ENCODE measurements around the gene RECK.

Gene RECK

DNA sequence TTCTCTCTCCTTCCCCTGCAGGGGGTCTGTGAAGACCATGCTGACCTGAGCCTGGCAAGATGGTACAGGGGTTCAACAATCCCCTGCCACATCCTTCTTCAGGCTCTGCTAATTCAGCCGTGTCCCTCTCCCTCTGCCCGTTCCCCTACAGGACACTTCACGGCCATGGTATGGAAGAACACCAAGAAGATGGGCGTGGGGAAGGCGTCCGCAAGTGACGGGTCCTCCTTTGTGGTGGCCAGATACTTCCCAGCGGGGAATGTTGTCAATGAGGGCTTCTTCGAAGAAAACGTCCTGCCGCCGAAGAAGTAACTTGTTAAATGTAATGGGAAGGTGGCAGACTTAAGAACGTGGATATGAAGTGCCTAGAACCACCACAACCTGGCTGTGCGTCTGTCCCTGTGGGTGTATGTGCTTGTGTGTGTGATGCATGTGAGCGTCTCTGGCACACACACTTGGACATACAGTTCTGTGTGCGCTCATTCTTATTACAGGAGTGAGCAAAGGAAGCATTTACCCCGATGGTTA lies 125.6 kb downstream of the RECK start:
- DNase-seq, result no peak

DNA sequence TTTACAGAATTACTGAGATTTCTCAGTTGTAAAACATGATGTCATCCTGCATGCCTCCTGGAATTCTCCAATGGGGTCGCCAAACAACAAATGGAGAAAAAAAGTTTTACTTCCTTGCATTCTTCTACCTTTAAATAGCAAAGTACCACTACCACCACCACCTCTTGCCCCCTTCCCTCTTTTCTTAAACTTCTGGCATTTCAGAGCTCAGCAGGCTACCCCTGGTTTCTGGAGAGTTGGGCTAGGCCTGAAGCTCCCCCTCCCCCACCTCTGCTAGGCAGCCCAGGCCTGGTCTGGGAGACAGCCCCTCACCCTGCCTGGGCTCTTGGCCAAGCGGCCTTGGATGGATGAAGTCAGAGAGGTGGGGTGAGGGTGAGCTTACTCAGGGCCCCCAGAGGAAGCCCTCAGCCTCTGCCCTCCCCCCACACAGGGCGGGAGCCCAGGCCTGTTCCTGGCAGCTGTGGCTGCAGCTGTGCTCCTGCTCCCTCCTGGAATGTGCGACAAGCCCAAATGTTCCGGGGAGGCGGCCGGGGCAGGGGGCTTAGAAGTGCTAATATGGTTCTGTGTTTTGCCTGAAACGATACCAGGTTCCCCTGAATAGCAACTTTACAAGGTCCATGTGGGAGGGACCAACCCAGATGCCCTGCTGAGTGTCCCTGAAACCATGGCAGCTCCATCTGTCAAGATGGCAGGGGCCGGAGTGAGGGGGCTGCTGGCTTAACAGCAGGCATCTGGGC lies 126.5 kb downstream of the RECK start:
- DNase-seq, result no peak

GRCh38 chr9:36163786-36164170 lies 127.1 kb downstream of the RECK start:
- no peak for DNase-seq

DNA sequence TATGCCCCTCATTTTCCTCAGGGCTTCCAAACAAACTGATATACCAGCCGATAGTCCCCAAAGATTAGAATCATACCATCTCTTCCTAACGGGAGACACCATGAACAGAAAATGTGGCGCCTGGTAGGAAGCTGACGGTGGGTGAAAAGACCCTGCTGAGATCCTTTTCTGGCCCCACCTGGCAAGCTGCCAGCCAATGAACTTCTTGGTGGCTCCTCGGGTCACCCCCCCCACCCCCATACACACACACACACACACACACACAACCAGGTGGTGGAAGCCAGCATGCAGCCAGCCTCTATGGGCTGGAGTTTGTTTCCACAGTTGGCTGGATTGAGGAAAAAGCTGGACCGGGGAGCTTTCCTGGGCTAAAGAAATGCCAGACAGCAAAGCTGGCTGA lies 127.7 kb downstream of the RECK start:
- no peak for DNase-seq

GRCh38 chr9:36164989-36165388 lies 128.3 kb downstream of the RECK start:
- DNase-seq, result no peak

DNA sequence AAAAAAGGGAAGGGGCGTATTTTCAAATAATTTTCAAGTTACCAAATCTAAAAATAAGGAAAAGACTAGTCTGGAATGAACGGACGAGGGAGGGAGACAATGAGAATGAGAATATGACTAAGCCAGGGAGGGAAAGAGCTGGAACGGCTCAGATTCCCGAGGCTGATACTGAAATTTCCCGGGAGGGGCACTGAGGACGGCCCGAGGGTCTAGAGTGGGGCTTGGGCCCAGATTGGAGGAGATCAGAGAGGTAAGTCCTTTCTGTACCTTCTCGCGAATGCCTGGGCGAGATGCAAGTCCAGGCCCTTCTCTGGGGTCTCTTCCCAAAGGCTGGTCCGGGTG lies 129.1 kb downstream of the RECK start:
- DNase-seq, result no peak

GRCh38 chr9:36166168-36166927 lies 129.6 kb downstream of the RECK start:
- peak; percentile 59 to 86 for DNase-seq

- DNase-seq, result no peak
These were observed 132.5 kb downstream of the RECK start, which contains the start of gene CCIN for GRCh38 chr9:36169166-36169565. Gene CCIN (plus strand): TSS chr9:36169388. CDS start chr9:36169503, 115 bp downstream.

- peak; percentile 26 to 38 for DNase-seq
These were observed 133.0 kb downstream of the RECK start for GRCh38 chr9:36169708-36170107.

GRCh38 chr9:36170531-36170930 lies 133.8 kb downstream of the RECK start:
- DNase-seq, result no peak

DNA sequence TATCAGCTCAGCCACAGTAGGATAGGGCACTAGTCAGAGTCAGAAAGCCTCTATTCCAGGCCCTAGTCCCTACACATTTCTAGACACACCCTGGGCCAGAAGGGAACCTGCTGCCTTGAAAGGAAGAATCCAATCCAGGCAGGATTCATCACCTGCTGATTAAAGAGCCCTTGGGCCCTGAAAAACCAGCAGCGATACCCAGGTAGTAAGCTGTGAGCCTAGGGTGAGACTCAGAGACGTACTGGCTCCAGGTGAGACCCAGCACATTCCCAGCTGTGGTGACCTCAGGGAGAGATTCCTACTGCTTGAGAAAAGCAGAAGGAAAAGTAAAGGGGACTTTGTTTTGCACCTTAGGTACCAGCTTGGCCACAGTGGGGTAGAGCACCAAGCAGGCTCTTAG lies 137.1 kb downstream of the RECK start:
- no peak for DNase-seq
